GM10266 (cell line): Measurements from ENCODE around the gene PPIL6.
A peak's percentile ranks its signal among the peaks of the same experiment; 100 is the strongest.

Experiments
- DNase-seq: peaks from one replicate; pipeline ENCODE4 v3.0.0; 2012; ENCODE audit errors: extremely low spot score
- CTCF ChIP-seq: IDR thresholded peaks from 2 replicates; pipeline ENCODE4 v1.5.1; 2012; ENCODE audit warnings: mild to moderate bottlenecking, low read depth; ENCODE audit not compliant: control insufficient read depth, insufficient read depth; ENCODE audit errors: missing control alignments

PPIL6 gene

GRCh38 chr6:109482905-109483734 lies 42.7 kb upstream of the PPIL6 start, which contains the start of gene ZBTB24:
Gene ZBTB24, minus strand, starts transcription at chr6:109483219. Its CDS starts 1,193 bp downstream, at chr6:109482026.
- DNase-seq = peak; percentile 96

GRCh38 chr6:109480993-109481480 lies 40.6 kb upstream of the PPIL6 start:
- TF ChIP-seq CTCF = no peak

More at GRCh38 chr6:109482905-109483734, 42.7 kb upstream of the PPIL6 start, which contains the start of gene ZBTB24:
- TF ChIP-seq CTCF = no peak

GRCh38 chr6:109478841-109479624 lies 38.6 kb upstream of the PPIL6 start:
- no peak for TF ChIP-seq CTCF
- no peak for DNase-seq

More at GRCh38 chr6:109480993-109481480, 40.6 kb upstream of the PPIL6 start:
- no peak for DNase-seq

- no peak for TF ChIP-seq CTCF
- DNase-seq = no peak
Measured at GRCh38 chr6:109478222-109478805, 37.9 kb upstream of the PPIL6 start.

- TF ChIP-seq CTCF = no peak
- no peak for DNase-seq
Measured at GRCh38 chr6:109477725-109478124, 37.3 kb upstream of the PPIL6 start.

- DNase-seq = no peak
- no peak for TF ChIP-seq CTCF
Measured at GRCh38 chr6:109477184-109477583, 36.8 kb upstream of the PPIL6 start.
